Erythroblast (primary cell): Measurements from ENCODE around the gene PSMB7.

Source experiments
- DNase-seq, 2 experiments: peaks; one replicate each; lab custom pipeline; 2025; lab: John Stamatoyannopoulos, UW
- GATA1 ChIP-seq: IDR thresholded peaks from 2 replicates; pipeline ENCODE4 v1.6.1; 2011; ENCODE audit warnings: low read depth, mild to moderate bottlenecking, control low read depth, low read length, moderate library complexity
- POLR2A ChIP-seq: IDR thresholded peaks from 2 replicates; pipeline ENCODE4 v1.6.1; 2011; ENCODE audit warnings: mild to moderate bottlenecking, low read length

Gene PSMB7

GRCh38 chr9:124306098-124306735 lies 109.0 kb downstream of the PSMB7 start:
- peak in 1 of 2 experiments; percentile 28 for DNase-seq
- TF ChIP-seq POLR2A (no peak), GATA1 (no peak)

- no peak for DNase-seq
- no peak for TF ChIP-seq GATA1
- no peak for TF ChIP-seq POLR2A
Observed at GRCh38 chr9:124304285-124304684, 111.0 kb downstream of the PSMB7 start.

DNA sequence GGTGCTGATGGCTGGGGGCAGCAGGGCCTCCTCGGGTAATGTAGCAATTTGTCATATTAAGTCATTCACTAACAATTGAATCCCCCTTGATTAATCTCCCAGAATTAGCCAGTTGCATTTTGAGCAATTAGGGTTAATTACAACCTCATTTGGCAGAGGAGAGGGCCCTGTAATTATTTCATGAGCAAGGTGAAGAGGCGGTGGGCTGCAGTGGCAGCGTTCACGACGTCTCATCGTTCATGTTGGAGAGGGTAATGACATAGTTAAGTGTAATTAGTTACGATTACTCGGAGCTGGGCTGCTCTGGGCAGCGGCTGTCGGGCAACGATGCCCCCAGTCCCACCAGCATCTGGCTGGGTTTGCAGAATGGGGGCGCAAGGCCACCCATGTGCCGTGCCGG lies 111.5 kb downstream of the PSMB7 start:
- no peak for DNase-seq
- TF ChIP-seq POLR2A (no peak), GATA1 (no peak)
